Measurements from ENCODE around the gene LRRC8E. TPM values are rescaled to one million over a fixed set of nuclear protein-coding genes. Genes with fewer than 3 reads are reported as not detected.

Gene LRRC8E
- polyA plus RNA-seq, 1 experiment = 4.1 TPM

GRCh38 chr19:7853770-7854128, 34.6 kb upstream of the LRRC8E start:
- DNase-seq (ENCODE audit: low read depth, low spot score) = no peak
- ChIA-PET CTCF (interaction anchor here (1.7 to 2.3 kb wide), 4 partner anchors 8 to 67 kb away, joined by 6 to 13 read pairs (median 11); partner anchors contain the start of gene SNAPC2), POLR2A (no interaction called here)
- no peaks in the 10 kb centered on the region; the same call in 1 of the 2 replicates for H3K9me3 ChIP-seq (ENCODE audit: control insufficient read depth, insufficient read depth, low read length)
- H3K27ac ChIP-seq (ENCODE audit: low read depth, low read length) = no peak overlapping the region
- TF ChIP-seq, protein P1, sequence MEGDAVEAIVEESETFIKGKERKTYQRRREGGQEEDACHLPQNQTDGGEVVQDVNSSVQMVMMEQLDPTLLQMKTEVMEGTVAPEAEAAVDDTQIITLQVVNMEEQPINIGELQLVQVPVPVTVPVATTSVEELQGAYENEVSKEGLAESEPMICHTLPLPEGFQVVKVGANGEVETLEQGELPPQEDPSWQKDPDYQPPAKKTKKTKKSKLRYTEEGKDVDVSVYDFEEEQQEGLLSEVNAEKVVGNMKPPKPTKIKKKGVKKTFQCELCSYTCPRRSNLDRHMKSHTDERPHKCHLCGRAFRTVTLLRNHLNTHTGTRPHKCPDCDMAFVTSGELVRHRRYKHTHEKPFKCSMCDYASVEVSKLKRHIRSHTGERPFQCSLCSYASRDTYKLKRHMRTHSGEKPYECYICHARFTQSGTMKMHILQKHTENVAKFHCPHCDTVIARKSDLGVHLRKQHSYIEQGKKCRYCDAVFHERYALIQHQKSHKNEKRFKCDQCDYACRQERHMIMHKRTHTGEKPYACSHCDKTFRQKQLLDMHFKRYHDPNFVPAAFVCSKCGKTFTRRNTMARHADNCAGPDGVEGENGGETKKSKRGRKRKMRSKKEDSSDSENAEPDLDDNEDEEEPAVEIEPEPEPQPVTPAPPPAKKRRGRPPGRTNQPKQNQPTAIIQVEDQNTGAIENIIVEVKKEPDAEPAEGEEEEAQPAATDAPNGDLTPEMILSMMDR (IDR thresholded peaks at IDR 0.05; ENCODE audit: low read depth, low read length) = no peak
- H3K27me3 ChIP-seq (ENCODE audit: control insufficient read depth, insufficient read depth, low read length) = no peaks in the 10 kb centered on the region
- no peak overlapping the region for H3K4me3 ChIP-seq (ENCODE audit: low read depth, low read length)

GRCh38 chr19:7855426-7856108, 32.7 kb upstream of the LRRC8E start:
- ChIA-PET CTCF (no interaction called here), POLR2A (no interaction called here)
- DNase-seq (ENCODE audit: low read depth, low spot score) = no peak
- Histone ChIP-seq H3K27ac (ENCODE audit: low read depth, low read length) (no peak overlapping the region), H3K27me3 (ENCODE audit: control insufficient read depth, insufficient read depth, low read length) (no peaks in the 10 kb centered on the region), H3K4me3 (ENCODE audit: low read depth, low read length) (no peak overlapping the region), H3K9me3 (ENCODE audit: control insufficient read depth, insufficient read depth, low read length) (no peaks in the 10 kb centered on the region)
- TF ChIP-seq, protein P1 (IDR thresholded peaks at IDR 0.05; ENCODE audit: low read depth, low read length) = no peak

- ChIA-PET POLR2A (no interaction called here), CTCF (no interaction called here)
- no peaks in the 10 kb centered on the region for H3K9me3 ChIP-seq (ENCODE audit: control insufficient read depth, insufficient read depth, low read length)
- TF ChIP-seq, protein P1 (IDR thresholded peaks at IDR 0.05; ENCODE audit: low read depth, low read length) = no peak
- H3K27ac ChIP-seq (ENCODE audit: low read depth, low read length) = no peak overlapping the region
- H3K4me3 ChIP-seq (ENCODE audit: low read depth, low read length) = no peak overlapping the region
- no peak for DNase-seq (ENCODE audit: low read depth, low spot score)
- no peaks in the 10 kb centered on the region for H3K27me3 ChIP-seq (ENCODE audit: control insufficient read depth, insufficient read depth, low read length)
Observed at GRCh38 chr19:7856109-7856591, 32.2 kb upstream of the LRRC8E start.

DNA sequence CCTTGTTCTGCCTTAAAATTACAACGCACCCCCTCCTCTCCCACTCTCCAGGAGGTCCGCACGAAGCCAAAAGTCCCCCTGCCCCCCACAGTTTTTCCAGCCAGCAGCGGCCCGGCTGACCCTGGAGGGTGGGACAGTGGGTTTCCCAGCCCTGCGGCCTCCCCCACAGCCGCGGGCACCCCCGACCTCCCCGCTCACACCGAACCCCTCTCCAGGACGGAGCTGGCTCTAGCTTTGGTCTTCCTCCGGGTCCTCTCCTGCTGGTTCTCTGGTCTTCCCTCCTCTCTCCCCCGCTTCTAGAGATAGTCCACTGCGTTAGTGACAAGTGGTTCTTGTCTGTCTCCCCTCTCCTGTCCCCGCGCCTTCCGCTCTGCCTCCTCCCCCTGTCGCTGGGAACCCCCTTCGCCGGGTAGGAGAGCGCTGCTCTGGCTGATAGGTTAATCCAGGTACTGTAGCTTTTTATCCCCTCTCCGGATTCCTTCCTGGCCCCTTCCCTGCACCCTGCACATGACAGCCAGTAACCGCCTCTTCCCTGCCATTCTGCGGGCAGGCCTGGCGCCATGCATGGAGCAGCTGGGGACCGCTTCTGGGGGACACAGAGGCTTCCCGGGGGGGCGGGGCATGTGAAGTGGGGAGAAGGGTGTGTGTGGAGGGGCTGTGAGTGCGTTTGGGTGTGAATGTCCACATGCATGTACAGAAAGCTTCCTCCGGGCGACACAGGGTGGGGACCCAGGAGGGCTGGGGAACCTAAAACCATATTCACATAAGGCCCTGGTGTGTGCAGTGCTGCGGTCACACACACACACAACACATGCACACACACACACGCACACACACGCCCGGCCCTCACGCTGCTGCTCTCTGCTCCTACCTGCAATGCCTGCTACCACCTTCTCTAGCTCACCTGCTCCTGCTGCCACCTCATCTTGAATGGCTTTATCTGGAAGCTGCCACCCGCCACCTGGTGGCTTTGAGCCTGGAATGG, 31.3 kb upstream of the LRRC8E start:
- no peak for DNase-seq (ENCODE audit: low read depth, low spot score)
- Histone ChIP-seq H3K27me3 (ENCODE audit: control insufficient read depth, insufficient read depth, low read length) (no peaks in the 10 kb centered on the region), H3K9me3 (ENCODE audit: control insufficient read depth, insufficient read depth, low read length) (no peaks in the 10 kb centered on the region; the same call in 1 of the 2 replicates), H3K4me3 (ENCODE audit: low read depth, low read length) (no peak overlapping the region), H3K27ac (ENCODE audit: low read depth, low read length) (no peak overlapping the region)
- ChIA-PET POLR2A (interaction anchor here (0.7 to 1.1 kb wide), 3 partner anchors 9 to 180 kb away, joined by 3 to 8 read pairs (median 4); partner anchors contain the start of genes LRRC8E and MCEMP1), CTCF (interaction anchor here (0.9 kb wide), 1 partner anchor 289 kb away, joined by 4 read pairs; no protein-coding TSS in a partner anchor)
- TF ChIP-seq, protein P1 (IDR thresholded peaks at IDR 0.05; ENCODE audit: low read depth, low read length) = no peak
